ENCODE data around the gene DRAXIN. TPM values are rescaled to one million over a fixed set of nuclear protein-coding genes. Genes with fewer than 3 reads are reported as not detected.

The DRAXIN gene
- total and polyA plus RNA-seq, 11 donors = 0.03 to 0.29 (median 0.10) TPM; not detected in 4

DNA sequence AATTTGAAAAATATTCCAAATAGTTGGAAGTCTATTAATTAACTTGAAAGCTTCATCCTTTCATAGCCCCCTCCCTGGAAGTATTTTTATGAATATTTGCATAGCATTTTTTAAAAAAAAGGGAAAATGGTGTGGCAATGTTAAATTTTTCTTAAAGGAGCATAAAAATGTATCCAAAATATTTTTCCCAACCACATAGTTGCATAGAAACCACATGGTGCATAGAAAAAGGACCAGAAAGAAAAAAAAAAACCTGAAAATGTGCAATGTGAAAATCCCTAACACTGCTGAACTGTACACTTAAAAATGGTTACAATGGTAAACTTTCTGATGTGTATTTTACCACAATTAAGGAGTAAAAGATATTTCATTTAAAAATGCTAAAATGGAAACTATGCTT, 78.5 kb downstream of the DRAXIN start:
- H3K9me3 ChIP-seq = no peaks in the 10 kb centered on the region
- no peaks in the 10 kb centered on the region for H3K27me3 ChIP-seq
- ATAC-seq (no peak), DNase-seq (no peak)
- intact Hi-C loops (cut with DNase I) = no loop called here
- H3K27ac ChIP-seq = no peak overlapping the region
- no peak overlapping the region for H3K4me3 ChIP-seq
- peaks cover 0 to 12% (median 3%) of the 10 kb centered on the region in 12 donors for H3K4me1 ChIP-seq
- H3K36me3 ChIP-seq = no peaks in the 10 kb centered on the region
- TF ChIP-seq POLR2A (IDR thresholded peaks at IDR 0.05) = no peak
- TF ChIP-seq, protein P1, sequence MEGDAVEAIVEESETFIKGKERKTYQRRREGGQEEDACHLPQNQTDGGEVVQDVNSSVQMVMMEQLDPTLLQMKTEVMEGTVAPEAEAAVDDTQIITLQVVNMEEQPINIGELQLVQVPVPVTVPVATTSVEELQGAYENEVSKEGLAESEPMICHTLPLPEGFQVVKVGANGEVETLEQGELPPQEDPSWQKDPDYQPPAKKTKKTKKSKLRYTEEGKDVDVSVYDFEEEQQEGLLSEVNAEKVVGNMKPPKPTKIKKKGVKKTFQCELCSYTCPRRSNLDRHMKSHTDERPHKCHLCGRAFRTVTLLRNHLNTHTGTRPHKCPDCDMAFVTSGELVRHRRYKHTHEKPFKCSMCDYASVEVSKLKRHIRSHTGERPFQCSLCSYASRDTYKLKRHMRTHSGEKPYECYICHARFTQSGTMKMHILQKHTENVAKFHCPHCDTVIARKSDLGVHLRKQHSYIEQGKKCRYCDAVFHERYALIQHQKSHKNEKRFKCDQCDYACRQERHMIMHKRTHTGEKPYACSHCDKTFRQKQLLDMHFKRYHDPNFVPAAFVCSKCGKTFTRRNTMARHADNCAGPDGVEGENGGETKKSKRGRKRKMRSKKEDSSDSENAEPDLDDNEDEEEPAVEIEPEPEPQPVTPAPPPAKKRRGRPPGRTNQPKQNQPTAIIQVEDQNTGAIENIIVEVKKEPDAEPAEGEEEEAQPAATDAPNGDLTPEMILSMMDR (IDR thresholded peaks at IDR 0.05) = no peak

DNA sequence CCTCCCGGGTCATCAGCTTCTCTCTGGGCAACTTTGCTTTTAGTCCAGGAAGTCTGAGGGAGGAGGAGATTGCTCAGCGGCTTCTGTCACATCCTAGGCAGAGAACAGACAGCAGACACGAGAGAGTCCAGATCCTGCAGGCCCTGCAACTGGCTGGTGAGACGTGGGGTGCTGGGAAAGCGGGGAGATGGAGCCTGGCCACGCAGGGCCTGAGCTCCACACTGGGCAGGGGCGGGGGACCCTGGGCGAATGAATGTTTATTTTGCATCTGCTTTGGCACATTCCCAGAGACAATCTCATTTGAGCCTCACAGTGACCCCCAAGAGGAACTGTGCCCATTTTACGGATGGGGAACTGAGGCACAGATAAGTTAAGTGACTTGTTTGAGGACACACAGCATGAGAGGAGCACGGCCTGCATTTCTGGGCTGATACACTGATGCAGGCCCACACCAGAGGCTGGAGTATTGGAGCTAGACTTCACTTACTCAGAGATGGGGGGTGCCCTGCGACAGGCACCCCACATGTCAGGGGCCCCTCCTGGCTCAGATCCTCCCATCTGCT, 80.1 kb downstream of the DRAXIN start:
- Histone ChIP-seq H3K27me3 (no peaks in the 10 kb centered on the region), H3K27ac (no peak overlapping the region), H3K4me1 (peaks cover 0 to 12% (median 3%) of the 10 kb centered on the region in 12 donors), H3K4me3 (no peak overlapping the region), H3K9me3 (no peaks in the 10 kb centered on the region), H3K36me3 (no peaks in the 10 kb centered on the region)
- intact Hi-C loops (cut with DNase I) = no loop called here
- DNase-seq = no peak
- ATAC-seq = no peak
- TF ChIP-seq POLR2A (IDR thresholded peaks at IDR 0.05) = no peak
- TF ChIP-seq, protein P1 (IDR thresholded peaks at IDR 0.05) = no peak
- WGBS, 4 donors = 70 to 80% (median 77%) methylated on average over 11 of the region's 11 CpGs

DNA sequence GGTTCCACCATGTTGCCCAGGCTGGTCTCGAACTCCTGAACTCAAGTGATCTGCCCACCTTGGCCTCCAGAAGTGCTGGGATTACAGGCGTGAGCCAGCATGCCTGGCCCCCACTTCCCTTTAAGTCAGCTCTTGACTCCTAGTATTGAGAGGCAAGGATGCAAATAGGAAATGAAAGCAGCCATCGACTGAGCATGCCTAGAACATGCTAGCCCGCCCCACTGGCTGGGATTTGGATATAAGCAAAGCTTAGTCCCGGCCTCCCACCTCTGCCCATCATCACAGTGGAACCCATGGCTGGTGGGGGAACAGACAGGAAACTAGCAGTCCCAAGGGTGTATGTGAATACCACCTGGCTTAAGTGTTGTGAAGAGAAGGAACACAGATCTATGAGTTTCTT, 80.9 kb downstream of the DRAXIN start:
- TF ChIP-seq, protein P1 (IDR thresholded peaks at IDR 0.05) = no peak
- no peak for TF ChIP-seq POLR2A (IDR thresholded peaks at IDR 0.05)
- Histone ChIP-seq H3K27ac (no peak overlapping the region), H3K9me3 (no peaks in the 10 kb centered on the region), H3K36me3 (no peaks in the 10 kb centered on the region), H3K27me3 (no peaks in the 10 kb centered on the region), H3K4me1 (peaks cover 0 to 12% (median 3%) of the 10 kb centered on the region in 12 donors), H3K4me3 (no peak overlapping the region)
- no peak for ATAC-seq
- no peak for DNase-seq
- 58 to 69% (median 64%) methylated on average over 5 of the region's 5 CpGs for WGBS, 4 donors
- intact Hi-C loops (cut with DNase I) = no loop called here

DNA sequence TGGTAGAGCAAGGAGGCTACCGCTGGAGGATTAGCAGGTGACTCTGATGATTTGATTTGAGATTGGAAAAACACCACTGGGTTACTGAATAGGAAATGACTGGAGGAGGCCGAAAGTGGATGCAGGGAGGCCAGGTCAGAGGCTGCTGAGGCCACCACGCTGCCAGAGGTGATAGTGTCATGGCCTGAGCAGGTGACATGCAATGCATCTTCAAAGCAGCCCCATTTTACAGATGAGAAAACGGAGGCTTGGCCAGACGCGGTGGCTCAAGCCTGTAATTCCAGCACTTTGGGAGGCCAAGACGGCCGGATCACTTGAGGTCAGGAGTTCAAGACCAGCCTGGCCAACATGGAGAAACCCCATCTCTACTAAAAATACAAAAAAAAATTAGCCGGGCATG, 83.2 kb downstream of the DRAXIN start:
- TF ChIP-seq, protein P1 (IDR thresholded peaks at IDR 0.05) = no peak
- no peak for TF ChIP-seq POLR2A (IDR thresholded peaks at IDR 0.05)
- no peak overlapping the region for H3K4me3 ChIP-seq
- DNase-seq = no peak
- 91 to 97% (median 93%) methylated on average over 9 of the region's 9 CpGs for WGBS, 4 donors
- H3K9me3 ChIP-seq = no peaks in the 10 kb centered on the region
- no peak for ATAC-seq
- H3K36me3 ChIP-seq = no peaks in the 10 kb centered on the region
- peaks cover 0 to 4% (median 0%) of the 10 kb centered on the region in 12 donors for H3K4me1 ChIP-seq
- intact Hi-C loops (cut with DNase I) = no loop called here
- H3K27me3 ChIP-seq = no peaks in the 10 kb centered on the region
- no peak overlapping the region for H3K27ac ChIP-seq

Other genes starting within 250 kb of the DRAXIN start
- gene DISP3, start 212.6 kb upstream of the DRAXIN start, total RNA-seq = under 1 TPM in 5 of 9 donors, not detected in 4; 0.05 to 0.45 (median 0.17) TPM
- under 1 TPM in 1 of 2 donors, not detected in 1; 0.03 TPM for gene DISP3, start 212.6 kb upstream of the DRAXIN start, polyA plus RNA-seq
- 1 to 10 TPM in 8 of 9 donors, under 1 TPM in 1; 0.83 to 7.5 (median 2.1) TPM for gene FBXO2, start 37.3 kb upstream of the DRAXIN start, total RNA-seq
- gene FBXO2, start 37.3 kb upstream of the DRAXIN start, polyA plus RNA-seq = 1 to 10 TPM; 2.5 to 4.6 TPM
- 10 to 100 TPM in 8 of 9 donors, 1 to 10 TPM in 1; 9.8 to 19.1 (median 15.1) TPM for gene FBXO44, start 36.8 kb upstream of the DRAXIN start, total RNA-seq
- 10 to 100 TPM; 16.6 to 18.1 TPM for gene FBXO44, start 36.8 kb upstream of the DRAXIN start, polyA plus RNA-seq
- 10 to 100 TPM in 4 of 9 donors, 1 to 10 TPM in 5; 5.6 to 23.3 (median 8.3) TPM for gene FBXO6, start 27.5 kb upstream of the DRAXIN start, total RNA-seq
- 10 to 100 TPM in 1 of 2 donors, 1 to 10 TPM in 1; 5.6 to 10.9 TPM for gene FBXO6, start 27.5 kb upstream of the DRAXIN start, polyA plus RNA-seq
- gene MAD2L2, start 10.6 kb upstream of the DRAXIN start, total RNA-seq = 10 to 100 TPM; 15.9 to 47.1 (median 18.5) TPM
- gene MAD2L2, start 10.6 kb upstream of the DRAXIN start, polyA plus RNA-seq = 10 to 100 TPM; 17.2 to 54.2 TPM
- gene AGTRAP, start 44.4 kb downstream of the DRAXIN start, total RNA-seq = 10 to 100 TPM; 11.8 to 36.7 (median 24.5) TPM
- 100 to 1,000 TPM in 1 of 2 donors, 10 to 100 TPM in 1; 18.2 to 134 TPM for gene AGTRAP, start 44.4 kb downstream of the DRAXIN start, polyA plus RNA-seq
- 1 to 10 TPM; 1.5 to 7.6 (median 3.1) TPM for gene C1orf167, start 70.5 kb downstream of the DRAXIN start, total RNA-seq
- gene C1orf167, start 70.5 kb downstream of the DRAXIN start, polyA plus RNA-seq = 1 to 10 TPM; 4.1 to 4.9 TPM
- gene MTHFR, start 114.3 kb downstream of the DRAXIN start, total RNA-seq = 10 to 100 TPM; 26.9 to 61.2 (median 38.1) TPM
- 10 to 100 TPM; 21.9 to 45.9 TPM for gene MTHFR, start 114.3 kb downstream of the DRAXIN start, polyA plus RNA-seq
- 10 to 100 TPM; 11.6 to 21.5 (median 17.2) TPM for gene CLCN6, start 114.5 kb downstream of the DRAXIN start, total RNA-seq
- gene CLCN6, start 114.5 kb downstream of the DRAXIN start, polyA plus RNA-seq = 10 to 100 TPM; 10.2 to 17.2 TPM
- gene NPPA, start 156.1 kb downstream of the DRAXIN start, total RNA-seq = 1,000 to 10,000 TPM in 1 of 9 donors, 100 to 1,000 TPM in 8; 126 to 3,156 (median 279) TPM
- gene NPPA, start 156.1 kb downstream of the DRAXIN start, polyA plus RNA-seq = 1,000 to 10,000 TPM in 1 of 2 donors, 10 to 100 TPM in 1; 59.9 to 1,418 TPM
- gene NPPB, start 167.2 kb downstream of the DRAXIN start, total RNA-seq = 1,000 to 10,000 TPM in 1 of 9 donors, 100 to 1,000 TPM in 4, 10 to 100 TPM in 4; 14.4 to 1,297 (median 252) TPM
- 1,000 to 10,000 TPM in 1 of 2 donors, 100 to 1,000 TPM in 1; 197 to 7,924 TPM for gene NPPB, start 167.2 kb downstream of the DRAXIN start, polyA plus RNA-seq
- gene KIAA2013, start 234.7 kb downstream of the DRAXIN start, total RNA-seq = 100 to 1,000 TPM in 1 of 9 donors, 10 to 100 TPM in 8; 37.1 to 106 (median 41.3) TPM
- 10 to 100 TPM; 29.3 to 57.4 TPM for gene KIAA2013, start 234.7 kb downstream of the DRAXIN start, polyA plus RNA-seq
- gene PLOD1, start 243.0 kb downstream of the DRAXIN start, total RNA-seq = 100 to 1,000 TPM in 1 of 9 donors, 10 to 100 TPM in 8; 37.5 to 104 (median 50.1) TPM
- gene PLOD1, start 243.0 kb downstream of the DRAXIN start, polyA plus RNA-seq = 100 to 1,000 TPM in 1 of 2 donors, 10 to 100 TPM in 1; 38.3 to 108 TPM

All from heart left ventricle (tissue), 16 donors.